ENCODE measurements around the gene ANKEF1.

- TF ChIP-seq, protein P1, sequence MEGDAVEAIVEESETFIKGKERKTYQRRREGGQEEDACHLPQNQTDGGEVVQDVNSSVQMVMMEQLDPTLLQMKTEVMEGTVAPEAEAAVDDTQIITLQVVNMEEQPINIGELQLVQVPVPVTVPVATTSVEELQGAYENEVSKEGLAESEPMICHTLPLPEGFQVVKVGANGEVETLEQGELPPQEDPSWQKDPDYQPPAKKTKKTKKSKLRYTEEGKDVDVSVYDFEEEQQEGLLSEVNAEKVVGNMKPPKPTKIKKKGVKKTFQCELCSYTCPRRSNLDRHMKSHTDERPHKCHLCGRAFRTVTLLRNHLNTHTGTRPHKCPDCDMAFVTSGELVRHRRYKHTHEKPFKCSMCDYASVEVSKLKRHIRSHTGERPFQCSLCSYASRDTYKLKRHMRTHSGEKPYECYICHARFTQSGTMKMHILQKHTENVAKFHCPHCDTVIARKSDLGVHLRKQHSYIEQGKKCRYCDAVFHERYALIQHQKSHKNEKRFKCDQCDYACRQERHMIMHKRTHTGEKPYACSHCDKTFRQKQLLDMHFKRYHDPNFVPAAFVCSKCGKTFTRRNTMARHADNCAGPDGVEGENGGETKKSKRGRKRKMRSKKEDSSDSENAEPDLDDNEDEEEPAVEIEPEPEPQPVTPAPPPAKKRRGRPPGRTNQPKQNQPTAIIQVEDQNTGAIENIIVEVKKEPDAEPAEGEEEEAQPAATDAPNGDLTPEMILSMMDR (IDR thresholded peaks at IDR 0.05; ENCODE audit: low read depth, low read length, poor library complexity, severe bottlenecking): no peak
- no peak for TF ChIP-seq EZH2phosphoT487 (IDR thresholded peaks at IDR 0.05; ENCODE audit: borderline replicate concordance, low read length)
Measured at GRCh38 chr20:10076126-10077080, 41.6 kb downstream of the ANKEF1 start.
